Left ventricle myocardium superior (tissue), 1 donor: ENCODE measurements around the gene ABI3. TPM values are rescaled to one million over a fixed set of nuclear protein-coding genes. Genes with fewer than 3 reads are reported as not detected.

ENCODE experiments used
- ATAC-seq: fragments of 200-7000 bp; cut with Tn5 transposase; one replicate; pipeline ENCODE4 v1.9.1; 2020; ENCODE audit warnings: mild to moderate bottlenecking, moderate library complexity
- DNase-seq: peaks from one replicate; pipeline ENCODE4 v3.0.0-alpha.2; 2020
- intact Hi-C: fragments of 100-400 bp; cut with micrococcal nuclease; formaldehyde crosslinking; loops from one replicate; pipeline ENCODE4 v1.11.0; 2022
- total RNA-seq: library from RNA; stranded (reverse); fragmentation: NEBNext Ultra II Directional; extraction: Animal tissue kit (Norgen Biotek cat#: 25700); gene quantifications from one replicate; pipeline ENCODE4 v1.2.1, GENCODE V29; 2021
- donor health status: DM: no; HTN: yes; CAD: no; lungs with severe emphysema.

Gene ABI3
- total RNA-seq, 1 donor from 2014 or later: 5.6 TPM

GRCh38 chr17:49194297-49194607, 16.3 kb upstream of the ABI3 start:
- intact Hi-C loops: loop anchor here (5.0 kb wide), 1 partner anchor 33 kb away; no protein-coding TSS in a partner anchor
- no peak for ATAC-seq
- no peak for DNase-seq

GRCh38 chr17:49195751-49196150, 14.8 kb upstream of the ABI3 start:
- ATAC-seq (no peak), DNase-seq (no peak)
- intact Hi-C loops: no loop called here

- intact Hi-C loops: no loop called here
- no peak for ATAC-seq
Measured at GRCh38 chr17:49196520-49196919, 14.0 kb upstream of the ABI3 start.

GRCh38 chr17:49197346-49197998, 13.0 kb upstream of the ABI3 start:
- DNase-seq (no peak), ATAC-seq (no peak)
- intact Hi-C loops: no loop called here

More at GRCh38 chr17:49196520-49196919, 14.0 kb upstream of the ABI3 start:
- no peak for DNase-seq

GRCh38 chr17:49198211-49198610, 12.3 kb upstream of the ABI3 start:
- intact Hi-C loops: no loop called here
- ATAC-seq: no peak
- no peak for DNase-seq

- no peak for DNase-seq
- no peak for ATAC-seq
- intact Hi-C loops: no loop called here
Measured at GRCh38 chr17:49200423-49201083, 10.0 kb upstream of the ABI3 start.

- no peak for DNase-seq
- intact Hi-C loops: no loop called here
- peak; percentile 45 for ATAC-seq
Measured at GRCh38 chr17:49201481-49201927, 9.0 kb upstream of the ABI3 start.

GRCh38 chr17:49203796-49204195, 6.7 kb upstream of the ABI3 start:
- no peak for ATAC-seq
- intact Hi-C loops: no loop called here
- no peak for DNase-seq

GRCh38 chr17:49204516-49204915, 6.0 kb upstream of the ABI3 start:
- ATAC-seq (no peak), DNase-seq (no peak)

GRCh38 chr17:49209061-49209571, 1.4 kb upstream of the ABI3 start:
- ATAC-seq (no peak), DNase-seq (no peak)
- intact Hi-C loops: no loop called here

More at GRCh38 chr17:49204516-49204915, 6.0 kb upstream of the ABI3 start:
- intact Hi-C loops: no loop called here

GRCh38 chr17:49213399-49213798, 2.9 kb downstream of the ABI3 start:
- ATAC-seq (no peak), DNase-seq (no peak)
- intact Hi-C loops: no loop called here

GRCh38 chr17:49213847-49214246, 3.3 kb downstream of the ABI3 start:
- DNase-seq: no peak
- intact Hi-C loops: no loop called here
- no peak for ATAC-seq

- ATAC-seq: no peak
- intact Hi-C loops: no loop called here
- peak; percentile 55 for DNase-seq
Measured at GRCh38 chr17:49214676-49215360, 4.3 kb downstream of the ABI3 start.

GRCh38 chr17:49216482-49216881, 6.0 kb downstream of the ABI3 start:
- ATAC-seq: no peak
- no peak for DNase-seq
- intact Hi-C loops: no loop called here

- peak; percentile 84 for ATAC-seq
- intact Hi-C loops: no loop called here
- peak; percentile 61 for DNase-seq
Measured at GRCh38 chr17:49216953-49217650, 6.6 kb downstream of the ABI3 start.

GRCh38 chr17:49217651-49218413, 7.3 kb downstream of the ABI3 start:
- DNase-seq (peak; percentile 73), ATAC-seq (peak; percentile 76)
- intact Hi-C loops: no loop called here

- intact Hi-C loops: no loop called here
- DNase-seq (peak; percentile 39), ATAC-seq (peak; percentile 39)
Measured at GRCh38 chr17:49218941-49219913, 8.7 kb downstream of the ABI3 start.

GRCh38 chr17:49219987-49220386, 9.5 kb downstream of the ABI3 start:
- intact Hi-C loops: no loop called here
- DNase-seq (no peak), ATAC-seq (no peak)
